ENCODE data around the gene MIOS. TPM values are rescaled to one million over a fixed set of nuclear protein-coding genes. Genes with fewer than 3 reads are reported as not detected.

MIOS gene
- total and polyA plus RNA-seq, 3 donors from 2014 or later = 35.9 to 66.0 (median 51.3) TPM

DNA sequence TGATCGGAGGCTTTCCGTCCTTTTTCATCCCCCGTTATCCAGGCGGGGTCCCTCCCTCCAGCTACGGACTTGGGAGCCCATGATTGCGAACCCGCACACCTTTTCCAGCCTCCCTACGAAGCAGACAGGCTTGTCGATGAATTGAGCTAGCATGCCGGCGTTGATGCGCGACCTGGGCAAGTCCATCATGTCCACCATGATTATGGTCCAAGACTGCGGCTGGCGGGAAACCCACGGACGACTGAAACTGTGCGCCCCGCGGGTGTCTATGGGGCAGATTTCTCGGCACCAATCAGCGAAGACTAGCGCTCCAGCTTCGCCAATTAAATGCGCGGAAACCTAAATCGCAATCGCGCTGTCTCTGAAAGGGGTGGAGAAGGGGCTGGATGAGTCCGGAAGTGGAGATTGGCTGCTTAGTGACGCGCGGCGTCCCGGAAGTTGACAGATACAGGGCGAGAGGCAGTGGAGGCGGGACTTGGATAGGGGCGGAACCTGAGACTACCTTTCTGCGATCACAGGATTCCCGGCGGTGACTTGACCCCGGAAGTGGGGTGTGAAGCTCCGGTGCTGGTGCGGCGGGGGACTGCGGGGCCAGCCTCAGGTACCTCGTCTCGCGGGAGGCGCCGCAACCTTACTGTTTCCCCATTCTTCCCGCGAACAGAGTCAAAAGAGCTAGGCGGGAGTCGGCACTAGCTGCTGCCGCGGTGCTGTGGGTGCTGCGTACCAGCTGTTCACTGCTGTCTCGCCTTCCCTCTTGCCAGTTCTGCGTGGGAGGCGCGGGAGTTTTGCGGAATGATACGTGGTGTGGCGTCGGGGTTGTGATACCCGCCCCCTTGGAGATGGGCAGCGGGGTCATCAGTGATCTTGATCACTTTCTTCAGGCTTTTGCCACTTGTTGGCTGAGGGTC, 73.8 kb downstream of the MIOS start, which contains the start of gene UMAD1:
Gene UMAD1 (plus strand): TSS at position 532 of the 908 bp plus-strand sequence. CDS start 32,620 bp downstream, outside the sequence.
- Histone ChIP-seq H3K9me3 (no peaks in the 10 kb centered on the region), H3K4me3 (peak within 1 kb of the TSS; percentile 84 to 88), H3K36me3 (ENCODE audit: low read depth, missing control alignments) (no peaks in the 10 kb centered on the region), H3K27me3 (no peaks in the 10 kb centered on the region), H3K4me1 (peaks cover 7% of the 10 kb centered on the region), H3K27ac (peak within 1 kb of the TSS; percentile 90 to 92)
- TF ChIP-seq, protein P1, sequence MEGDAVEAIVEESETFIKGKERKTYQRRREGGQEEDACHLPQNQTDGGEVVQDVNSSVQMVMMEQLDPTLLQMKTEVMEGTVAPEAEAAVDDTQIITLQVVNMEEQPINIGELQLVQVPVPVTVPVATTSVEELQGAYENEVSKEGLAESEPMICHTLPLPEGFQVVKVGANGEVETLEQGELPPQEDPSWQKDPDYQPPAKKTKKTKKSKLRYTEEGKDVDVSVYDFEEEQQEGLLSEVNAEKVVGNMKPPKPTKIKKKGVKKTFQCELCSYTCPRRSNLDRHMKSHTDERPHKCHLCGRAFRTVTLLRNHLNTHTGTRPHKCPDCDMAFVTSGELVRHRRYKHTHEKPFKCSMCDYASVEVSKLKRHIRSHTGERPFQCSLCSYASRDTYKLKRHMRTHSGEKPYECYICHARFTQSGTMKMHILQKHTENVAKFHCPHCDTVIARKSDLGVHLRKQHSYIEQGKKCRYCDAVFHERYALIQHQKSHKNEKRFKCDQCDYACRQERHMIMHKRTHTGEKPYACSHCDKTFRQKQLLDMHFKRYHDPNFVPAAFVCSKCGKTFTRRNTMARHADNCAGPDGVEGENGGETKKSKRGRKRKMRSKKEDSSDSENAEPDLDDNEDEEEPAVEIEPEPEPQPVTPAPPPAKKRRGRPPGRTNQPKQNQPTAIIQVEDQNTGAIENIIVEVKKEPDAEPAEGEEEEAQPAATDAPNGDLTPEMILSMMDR (IDR thresholded peaks at IDR 0.05) = no peak
- peak; percentile 33 for TF ChIP-seq POLR2A (IDR thresholded peaks at IDR 0.05)
- intact Hi-C loops (cut with DNase I; ENCODE audit: low total_unique reads) = no loop called here
- peak; percentile 100 for DNase-seq
- 0 to 1% methylated on average over 46 to 67 of the region's 68 CpGs for WGBS, 2 donors

DNA sequence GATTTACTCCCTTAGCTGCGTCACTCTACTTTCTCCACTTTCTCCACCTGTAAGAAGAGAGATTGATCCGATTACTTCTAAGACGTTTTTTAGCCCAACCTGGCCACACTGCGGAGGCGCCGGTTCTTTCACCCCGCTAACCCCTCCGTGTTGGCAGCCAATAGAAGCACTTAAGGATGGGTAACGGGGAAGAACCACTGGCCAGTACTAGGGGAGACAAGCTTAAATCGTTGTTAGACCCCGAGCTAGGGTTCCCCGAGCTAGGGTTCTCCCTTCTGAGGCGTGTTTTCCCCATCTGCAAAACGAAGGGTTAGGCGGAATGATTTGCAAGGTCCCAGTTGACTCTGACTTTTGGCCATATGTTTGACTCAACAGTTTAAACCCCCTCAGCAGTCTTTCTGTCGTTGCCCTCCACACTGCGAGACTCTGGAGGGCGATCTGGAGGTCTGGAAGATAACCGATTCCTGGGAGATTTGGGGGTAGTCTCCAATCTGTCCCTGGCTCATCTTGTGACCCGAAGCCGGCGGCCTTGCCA, 74.5 kb downstream of the MIOS start:
- Histone ChIP-seq H3K4me3 (peak overlapping the region; percentile 84 to 88), H3K36me3 (ENCODE audit: low read depth, missing control alignments) (no peaks in the 10 kb centered on the region), H3K4me1 (peaks cover 7% of the 10 kb centered on the region), H3K9me3 (no peaks in the 10 kb centered on the region), H3K27me3 (no peaks in the 10 kb centered on the region), H3K27ac (peak overlapping the region; percentile 90 to 92)
- intact Hi-C loops (cut with DNase I; ENCODE audit: low total_unique reads) = no loop called here
- 4 to 7% methylated on average over 22 of the region's 22 CpGs for WGBS, 2 donors
- DNase-seq = peak; percentile 36
- TF ChIP-seq, protein P1 (IDR thresholded peaks at IDR 0.05) = no peak
- TF ChIP-seq POLR2A (IDR thresholded peaks at IDR 0.05) = no peak

DNA sequence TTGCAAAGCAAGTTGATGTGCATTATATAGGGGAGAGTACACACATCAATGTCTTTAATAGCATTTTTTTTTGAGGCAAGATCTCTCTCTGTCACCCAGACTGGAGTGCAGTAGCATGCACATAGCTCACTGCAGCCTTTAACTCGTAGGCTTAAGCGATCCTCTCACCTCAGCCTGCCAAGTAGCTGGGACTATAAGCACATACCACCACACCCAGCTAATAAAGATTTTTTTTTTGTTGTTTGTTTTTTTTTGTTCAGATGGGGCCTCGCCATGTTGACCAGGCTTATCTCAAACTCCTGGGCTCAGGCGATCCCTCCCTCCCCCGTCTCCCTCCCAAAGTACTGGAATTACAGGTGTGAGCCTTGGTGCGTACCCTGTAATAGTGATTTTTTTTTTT, 75.4 kb downstream of the MIOS start:
- peaks cover 7% of the 10 kb centered on the region for H3K4me1 ChIP-seq
- peak overlapping the region in 1 of 2 donors; percentile 90 for H3K27ac ChIP-seq
- intact Hi-C loops (cut with DNase I; ENCODE audit: low total_unique reads) = no loop called here
- no peaks in the 10 kb centered on the region for H3K36me3 ChIP-seq (ENCODE audit: low read depth, missing control alignments)
- no peak for DNase-seq
- H3K27me3 ChIP-seq = no peaks in the 10 kb centered on the region
- 54 to 71% methylated on average over 6 of the region's 6 CpGs for WGBS, 2 donors
- no peak overlapping the region for H3K4me3 ChIP-seq
- no peaks in the 10 kb centered on the region for H3K9me3 ChIP-seq
- TF ChIP-seq, protein P1 (IDR thresholded peaks at IDR 0.05) = no peak
- TF ChIP-seq POLR2A (IDR thresholded peaks at IDR 0.05) = no peak

DNA sequence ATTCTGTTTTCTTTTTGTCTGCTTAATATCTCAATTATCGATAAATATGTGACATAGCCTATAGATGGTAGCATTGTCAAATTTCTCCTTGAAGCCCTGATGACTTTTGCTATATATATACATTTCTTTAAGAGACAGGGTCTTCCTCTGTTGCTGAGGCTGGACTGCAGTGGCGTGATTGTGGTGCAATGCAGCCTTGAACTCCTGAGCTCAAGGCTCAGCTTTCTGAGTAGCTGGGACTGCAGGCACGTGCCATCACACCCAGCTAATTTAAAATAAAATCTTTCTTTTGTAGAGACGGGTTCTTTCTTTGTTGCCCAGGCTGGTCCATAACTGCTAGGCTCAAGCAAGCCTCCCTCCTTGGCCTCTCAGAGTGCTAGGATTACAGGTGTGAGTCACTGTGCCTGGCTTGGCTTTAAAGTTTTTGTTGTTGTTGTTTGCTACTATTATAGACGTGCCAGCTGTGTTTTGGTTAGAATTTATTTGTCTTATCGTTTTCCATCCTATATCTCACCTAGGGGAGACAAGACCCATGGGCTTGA, 80.9 kb downstream of the MIOS start:
- Histone ChIP-seq H3K9me3 (no peaks in the 10 kb centered on the region), H3K27ac (no peak overlapping the region), H3K4me3 (no peak overlapping the region), H3K36me3 (ENCODE audit: low read depth, missing control alignments) (no peaks in the 10 kb centered on the region), H3K27me3 (no peaks in the 10 kb centered on the region), H3K4me1 (no peaks in the 10 kb centered on the region)
- no peak for TF ChIP-seq POLR2A (IDR thresholded peaks at IDR 0.05)
- TF ChIP-seq, protein P1 (IDR thresholded peaks at IDR 0.05) = no peak
- WGBS, 2 donors = 70 to 79% methylated on average over 6 of the region's 6 CpGs
- intact Hi-C loops (cut with DNase I; ENCODE audit: low total_unique reads) = no loop called here
- no peak for DNase-seq
